ENCODE results near the gene CSF2RB.

Gene CSF2RB

GRCh38 chr22:36913427-36914389, at the start of gene CSF2RB:
Gene CSF2RB, plus strand, starts transcription at chr22:36913628. Its CDS starts 8,580 bp downstream, at chr22:36922208.
- DNase-seq (ENCODE audit: low spot score) (no peak), ATAC-seq (ENCODE audit: low read depth) (no peak)
- Histone ChIP-seq H3K36me3 (ENCODE audit: low read depth) (no peaks in the 10 kb centered on the region), H3K9me3 (ENCODE audit: severe bottlenecking) (no peaks in the 10 kb centered on the region), H3K27me3 (ENCODE audit: insufficient read depth, poor library complexity, severe bottlenecking) (no peaks in the 10 kb centered on the region), H3K27ac (ENCODE audit: poor library complexity, severe bottlenecking) (no peak within 1 kb of the TSS), H3K4me3 (ENCODE audit: severe bottlenecking) (no peak within 1 kb of the TSS), H3K4me1 (ENCODE audit: insufficient read depth, poor library complexity, severe bottlenecking) (no peaks in the 10 kb centered on the region)
- no peak for TF ChIP-seq CTCF (IDR thresholded peaks at IDR 0.05; ENCODE audit: poor library complexity, severe bottlenecking)

- no peak for TF ChIP-seq CTCF (IDR thresholded peaks at IDR 0.05; ENCODE audit: poor library complexity, severe bottlenecking)
- Histone ChIP-seq H3K9me3 (ENCODE audit: severe bottlenecking) (no peaks in the 10 kb centered on the region), H3K4me1 (ENCODE audit: insufficient read depth, poor library complexity, severe bottlenecking) (peaks cover 5% of the 10 kb centered on the region), H3K27me3 (ENCODE audit: insufficient read depth, poor library complexity, severe bottlenecking) (no peaks in the 10 kb centered on the region), H3K36me3 (ENCODE audit: low read depth) (no peaks in the 10 kb centered on the region), H3K27ac (ENCODE audit: poor library complexity, severe bottlenecking) (no peak overlapping the region), H3K4me3 (ENCODE audit: severe bottlenecking) (no peak overlapping the region)
- ATAC-seq (ENCODE audit: low read depth) (no peak), DNase-seq (ENCODE audit: low spot score) (no peak)
Measured at GRCh38 chr22:36863979-36864378, 49.4 kb upstream of the CSF2RB start.

- DNase-seq (ENCODE audit: low spot score) (no peak), ATAC-seq (ENCODE audit: low read depth) (no peak)
- H3K4me3 ChIP-seq (ENCODE audit: severe bottlenecking), result no peak overlapping the region
- no peaks in the 10 kb centered on the region for H3K27me3 ChIP-seq (ENCODE audit: insufficient read depth, poor library complexity, severe bottlenecking)
- TF ChIP-seq CTCF (IDR thresholded peaks at IDR 0.05; ENCODE audit: poor library complexity, severe bottlenecking), result no peak
- no peaks in the 10 kb centered on the region for H3K9me3 ChIP-seq (ENCODE audit: severe bottlenecking)
- peaks cover 5% of the 10 kb centered on the region for H3K4me1 ChIP-seq (ENCODE audit: insufficient read depth, poor library complexity, severe bottlenecking)
- H3K27ac ChIP-seq (ENCODE audit: poor library complexity, severe bottlenecking), result no peak overlapping the region
- no peaks in the 10 kb centered on the region for H3K36me3 ChIP-seq (ENCODE audit: low read depth)
Measured at GRCh38 chr22:36864454-36865215, 48.8 kb upstream of the CSF2RB start.

GRCh38 chr22:36865346-36865745, 48.1 kb upstream of the CSF2RB start:
- no peaks in the 10 kb centered on the region for H3K36me3 ChIP-seq (ENCODE audit: low read depth)
- no peaks in the 10 kb centered on the region for H3K9me3 ChIP-seq (ENCODE audit: severe bottlenecking)
- H3K27me3 ChIP-seq (ENCODE audit: insufficient read depth, poor library complexity, severe bottlenecking), result no peaks in the 10 kb centered on the region
- no peak overlapping the region for H3K4me3 ChIP-seq (ENCODE audit: severe bottlenecking)
- TF ChIP-seq CTCF (IDR thresholded peaks at IDR 0.05; ENCODE audit: poor library complexity, severe bottlenecking), result no peak
- H3K27ac ChIP-seq (ENCODE audit: poor library complexity, severe bottlenecking), result no peak overlapping the region
- DNase-seq (ENCODE audit: low spot score) (no peak), ATAC-seq (ENCODE audit: low read depth) (peak; percentile 26; the same call in 1 of the 3 replicates)
- H3K4me1 ChIP-seq (ENCODE audit: insufficient read depth, poor library complexity, severe bottlenecking), result peaks cover 7% of the 10 kb centered on the region
